GM12872 (cell line): ENCODE measurements around the gene DCLK1.

Experiments
- TF ChIP-seq, protein P1 (sequence below): IDR thresholded peaks from 3 replicates; pipeline ENCODE4 v1.5.1; 2011; ENCODE audit warnings: low read depth, mild to moderate bottlenecking, low read length, moderate library complexity; ENCODE audit not compliant: insufficient read depth

Gene DCLK1

DNA sequence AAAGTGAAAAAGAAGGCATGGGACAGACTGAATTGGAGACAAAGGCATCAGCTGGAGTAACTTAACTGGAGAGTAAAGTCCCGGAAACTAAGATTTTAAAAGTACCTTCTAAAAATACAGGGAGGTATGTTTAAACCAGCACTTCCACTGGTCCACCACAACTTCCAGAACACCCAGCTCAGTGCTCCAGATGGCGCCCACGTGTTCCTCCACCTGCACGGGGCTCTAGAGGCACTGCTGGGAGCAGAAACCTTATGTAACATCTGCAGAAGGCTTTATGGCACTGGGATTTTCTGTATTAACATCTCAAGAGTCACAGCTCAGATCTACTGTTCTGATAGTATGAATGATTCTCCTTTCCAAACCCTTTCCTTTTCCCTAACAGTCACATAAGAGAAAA is 252.1 kb downstream of the DCLK1 start:
- TF ChIP-seq, protein P1, sequence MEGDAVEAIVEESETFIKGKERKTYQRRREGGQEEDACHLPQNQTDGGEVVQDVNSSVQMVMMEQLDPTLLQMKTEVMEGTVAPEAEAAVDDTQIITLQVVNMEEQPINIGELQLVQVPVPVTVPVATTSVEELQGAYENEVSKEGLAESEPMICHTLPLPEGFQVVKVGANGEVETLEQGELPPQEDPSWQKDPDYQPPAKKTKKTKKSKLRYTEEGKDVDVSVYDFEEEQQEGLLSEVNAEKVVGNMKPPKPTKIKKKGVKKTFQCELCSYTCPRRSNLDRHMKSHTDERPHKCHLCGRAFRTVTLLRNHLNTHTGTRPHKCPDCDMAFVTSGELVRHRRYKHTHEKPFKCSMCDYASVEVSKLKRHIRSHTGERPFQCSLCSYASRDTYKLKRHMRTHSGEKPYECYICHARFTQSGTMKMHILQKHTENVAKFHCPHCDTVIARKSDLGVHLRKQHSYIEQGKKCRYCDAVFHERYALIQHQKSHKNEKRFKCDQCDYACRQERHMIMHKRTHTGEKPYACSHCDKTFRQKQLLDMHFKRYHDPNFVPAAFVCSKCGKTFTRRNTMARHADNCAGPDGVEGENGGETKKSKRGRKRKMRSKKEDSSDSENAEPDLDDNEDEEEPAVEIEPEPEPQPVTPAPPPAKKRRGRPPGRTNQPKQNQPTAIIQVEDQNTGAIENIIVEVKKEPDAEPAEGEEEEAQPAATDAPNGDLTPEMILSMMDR: no peak

DNA sequence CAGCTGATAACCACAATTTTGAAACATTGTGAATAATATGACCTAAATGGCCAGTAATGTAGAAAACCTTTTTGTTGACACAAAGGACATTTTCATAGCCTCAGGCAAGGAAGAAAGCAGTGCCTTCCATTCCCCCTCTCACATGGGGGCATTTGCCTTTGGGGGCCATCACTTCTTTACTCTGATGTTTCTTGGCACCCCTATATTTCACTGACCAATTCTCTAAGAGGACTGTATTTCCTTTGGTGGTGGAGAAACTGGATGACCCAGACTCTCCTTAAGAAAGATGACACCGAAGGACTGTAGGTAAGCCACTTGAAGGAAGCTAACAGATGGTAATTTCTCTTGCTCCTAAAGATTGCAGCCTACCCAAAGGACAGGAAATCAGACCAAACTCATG is 254.6 kb downstream of the DCLK1 start:
- TF ChIP-seq, protein P1: no peak

DNA sequence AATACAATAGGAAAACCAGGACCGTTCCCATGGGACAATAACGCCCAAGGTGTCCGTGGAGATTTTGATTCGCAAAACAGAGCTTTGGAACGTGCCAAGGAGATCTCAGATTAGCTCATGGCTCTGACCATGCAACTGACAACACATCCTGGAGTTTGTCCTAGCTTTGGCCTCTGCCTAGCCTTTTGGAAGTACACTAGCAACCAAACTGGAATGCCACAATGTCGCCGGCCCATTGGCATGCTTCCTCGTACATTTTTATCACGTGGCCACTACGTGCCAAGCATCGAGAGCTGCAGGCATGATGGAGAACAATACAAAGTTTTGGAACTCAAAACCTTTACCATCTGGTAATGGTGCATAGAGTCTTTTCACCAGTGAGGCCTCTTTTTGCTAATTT is 256.5 kb downstream of the DCLK1 start:
- TF ChIP-seq, protein P1: no peak

DNA sequence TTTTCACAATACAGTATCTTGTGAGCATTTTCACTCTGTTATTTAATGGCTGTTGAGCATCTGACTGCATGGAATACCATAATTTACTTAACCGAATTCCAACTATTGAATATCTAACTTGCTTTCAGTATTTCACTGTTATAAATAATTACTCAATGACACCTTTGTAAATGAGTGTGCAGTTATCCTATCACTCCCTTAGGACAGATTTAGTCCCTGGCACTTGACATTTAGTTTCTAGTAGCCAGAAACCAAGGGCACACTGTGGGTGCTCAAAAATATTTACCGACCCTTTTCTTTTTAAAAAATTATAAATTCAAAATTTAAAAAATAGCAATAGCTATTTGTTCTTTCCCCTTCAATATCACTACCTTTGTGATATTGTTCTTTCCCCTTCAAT is 258.8 kb downstream of the DCLK1 start:
- TF ChIP-seq, protein P1: no peak

DNA sequence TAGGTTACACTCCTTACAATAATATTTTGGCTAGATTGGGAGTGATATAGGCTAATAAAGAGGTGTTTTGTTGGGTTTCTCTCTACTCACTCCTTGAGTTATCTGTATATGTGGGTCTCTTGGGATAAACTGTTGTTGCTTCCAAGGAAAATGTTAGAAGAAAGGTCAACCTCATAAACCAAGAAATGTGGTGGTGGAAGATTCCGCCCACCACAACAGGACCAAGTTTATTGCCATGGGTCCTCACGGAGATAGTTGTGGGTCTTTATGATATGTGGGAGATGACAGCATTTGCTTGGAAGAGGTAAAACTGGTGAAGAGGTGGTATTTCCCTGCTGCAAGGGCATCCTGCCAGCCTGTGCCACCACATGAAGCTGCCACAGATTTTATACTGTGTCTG is 259.6 kb downstream of the DCLK1 start:
- TF ChIP-seq, protein P1: no peak

DNA sequence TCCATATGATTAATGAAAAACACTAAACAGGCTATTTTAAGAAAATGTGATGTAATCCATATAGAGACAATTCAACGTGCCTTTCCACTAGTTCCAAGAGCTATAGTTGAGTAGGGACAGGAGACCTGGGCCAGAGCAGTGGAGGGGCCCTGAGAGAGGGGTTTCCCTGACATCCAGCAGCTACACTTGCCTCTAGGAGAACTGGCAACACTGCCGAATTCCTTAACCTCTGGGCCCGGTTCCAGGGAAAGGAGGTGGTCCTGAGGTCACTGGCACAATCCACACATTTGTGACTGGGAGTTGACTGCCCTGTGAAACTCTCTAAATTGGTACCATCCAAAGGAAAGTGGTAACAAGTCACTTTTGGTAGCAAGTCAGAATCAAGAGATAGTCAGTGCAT is 264.4 kb downstream of the DCLK1 start:
- TF ChIP-seq, protein P1: no peak

DNA sequence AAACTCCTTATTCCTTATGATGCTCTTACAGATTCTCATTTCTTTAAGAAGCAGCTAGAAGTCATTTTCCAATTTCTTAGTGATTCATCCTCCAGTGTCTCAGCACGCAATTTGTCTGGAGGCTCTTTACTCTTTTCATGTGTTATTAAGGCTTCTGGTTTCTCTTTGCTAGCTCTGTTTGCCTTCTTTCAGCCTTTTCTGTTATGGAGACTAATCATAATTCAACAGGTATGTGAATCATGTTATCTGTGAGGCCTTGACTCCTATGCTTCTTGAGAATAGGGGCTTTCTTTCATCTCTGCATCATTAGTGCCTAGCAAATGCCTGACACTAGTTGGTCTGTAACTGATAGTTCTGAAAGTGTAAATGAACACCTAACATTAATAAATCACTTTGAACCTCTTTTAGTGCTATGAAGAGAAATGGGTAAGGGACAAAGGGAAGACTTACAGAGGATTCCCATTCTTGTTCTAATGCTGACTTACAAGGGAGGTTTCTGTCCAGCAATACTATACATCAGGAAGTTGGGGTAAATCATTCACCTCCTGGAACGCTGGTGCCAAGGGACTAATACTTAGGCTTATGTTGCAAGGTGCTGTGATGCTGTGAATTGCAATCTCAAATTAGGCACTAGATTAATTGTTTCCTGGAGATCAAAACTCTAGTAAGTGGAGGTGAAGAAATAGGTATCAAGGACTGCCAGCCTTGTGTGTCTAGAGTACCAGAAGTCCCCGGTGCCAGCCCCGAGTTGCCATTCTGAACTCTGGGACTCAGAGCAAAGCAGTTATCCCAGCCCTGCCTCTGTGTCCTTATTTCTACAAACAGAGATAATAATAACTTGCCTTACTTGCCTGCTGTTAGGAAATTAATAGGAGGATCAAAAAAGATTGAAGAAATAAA is 265.6 kb downstream of the DCLK1 start:
- TF ChIP-seq, protein P1: no peak
